Activated CD4-positive, alpha-beta memory T cell treated with anti-CD3 and anti-CD28 coated beads, Interleukin-2, amount 10 ng/mL, durations not matched to agents 7 days and 5 days (primary cell): Measurements from ENCODE around the gene KCNJ6. TPM values are rescaled to one million over a fixed set of nuclear protein-coding genes. Genes with fewer than 3 reads are reported as not detected.

Experiments
- CTCF ChIA-PET: fragments of 350-600 bp; sonication (Branson Sonifier 250); formaldehyde crosslinking; loops from one replicate; lab custom pipeline; 2021; ENCODE audit warnings: antibody characterized with exemption, inconsistent platforms; lab: Charles Lee
- POLR2A ChIA-PET: fragments of 350-600 bp; sonication (Branson Sonifier 250); formaldehyde crosslinking; loops from one replicate; lab custom pipeline; 2021; ENCODE audit warnings: antibody characterized with exemption; lab: Charles Lee
- DNase-seq: peaks from one replicate; pipeline ENCODE4 v3.0.0-alpha.2; 2020
- H3K27ac Mint-ChIP-seq: one replicate; pipeline ENCODE4 v1.8.0; 2021; ENCODE audit warnings: mild to moderate bottlenecking, mixed read lengths
- H3K27me3 Mint-ChIP-seq: one replicate; pipeline ENCODE4 v1.8.0; 2021; ENCODE audit warnings: mixed read lengths
- H3K36me3 Mint-ChIP-seq: one replicate; pipeline ENCODE4 v1.8.0; 2021; ENCODE audit warnings: low read depth, mixed read lengths
- H3K4me1 Mint-ChIP-seq: one replicate; pipeline ENCODE4 v1.8.0; 2021; ENCODE audit warnings: mixed read lengths
- H3K4me3 Mint-ChIP-seq: one replicate; pipeline ENCODE4 v1.8.0; 2021; ENCODE audit warnings: mild to moderate bottlenecking, mixed read lengths
- H3K9me3 Mint-ChIP-seq: one replicate; pipeline ENCODE4 v1.8.0; 2021; ENCODE audit warnings: mixed read lengths
- total RNA-seq, 2 experiments: library from RNA; stranded (reverse); gene quantifications; one replicate each; pipeline ENCODE4 v1.2.3, GENCODE V29; 2021

The KCNJ6 gene
- total RNA-seq, 2 experiments from 2014 or later = not detected

- POLR2A ChIA-PET = no interaction called here
- H3K9me3 Mint-ChIP-seq = no peaks in the 10 kb centered on the region
- DNase-seq = no peak
- H3K27ac Mint-ChIP-seq = no peak overlapping the region
- H3K4me3 Mint-ChIP-seq = no peak overlapping the region
- CTCF ChIA-PET = no interaction called here
- H3K36me3 Mint-ChIP-seq = no peaks in the 10 kb centered on the region
- H3K4me1 Mint-ChIP-seq = no peaks in the 10 kb centered on the region
- no peaks in the 10 kb centered on the region for H3K27me3 Mint-ChIP-seq
Observed at GRCh38 chr21:37870221-37870620, 46.0 kb downstream of the KCNJ6 start.

GRCh38 chr21:37869661-37870060, 46.6 kb downstream of the KCNJ6 start:
- Mint-ChIP-seq H3K9me3 (no peaks in the 10 kb centered on the region), H3K4me3 (no peak overlapping the region), H3K36me3 (no peaks in the 10 kb centered on the region), H3K4me1 (no peaks in the 10 kb centered on the region), H3K27me3 (no peaks in the 10 kb centered on the region), H3K27ac (no peak overlapping the region)
- ChIA-PET CTCF (interaction anchor here (0.6 kb wide), 1 partner anchor 291 kb away, joined by 3 read pairs; no protein-coding TSS in a partner anchor), POLR2A (no interaction called here)
- DNase-seq = no peak

GRCh38 chr21:37868446-37869295, 47.6 kb downstream of the KCNJ6 start:
- ChIA-PET CTCF (interaction anchor here (0.6 kb wide), 1 partner anchor 290 kb away, joined by 3 read pairs; no protein-coding TSS in a partner anchor), POLR2A (no interaction called here)
- Mint-ChIP-seq H3K27me3 (no peaks in the 10 kb centered on the region), H3K4me1 (no peaks in the 10 kb centered on the region), H3K4me3 (no peak overlapping the region), H3K36me3 (no peaks in the 10 kb centered on the region), H3K27ac (no peak overlapping the region), H3K9me3 (no peaks in the 10 kb centered on the region)
- no peak for DNase-seq

GRCh38 chr21:37866027-37866426, 50.2 kb downstream of the KCNJ6 start:
- no peak for DNase-seq
- H3K27ac Mint-ChIP-seq = no peak overlapping the region
- H3K4me3 Mint-ChIP-seq = no peak overlapping the region
- H3K9me3 Mint-ChIP-seq = no peaks in the 10 kb centered on the region
- POLR2A ChIA-PET = no interaction called here
- H3K4me1 Mint-ChIP-seq = no peaks in the 10 kb centered on the region
- no peaks in the 10 kb centered on the region for H3K36me3 Mint-ChIP-seq
- CTCF ChIA-PET = no interaction called here
- H3K27me3 Mint-ChIP-seq = no peaks in the 10 kb centered on the region

GRCh38 chr21:37865156-37865555, 51.1 kb downstream of the KCNJ6 start:
- Mint-ChIP-seq H3K4me3 (no peak overlapping the region), H3K9me3 (no peaks in the 10 kb centered on the region), H3K4me1 (no peaks in the 10 kb centered on the region), H3K27me3 (no peaks in the 10 kb centered on the region), H3K36me3 (no peaks in the 10 kb centered on the region), H3K27ac (no peak overlapping the region)
- DNase-seq = no peak
- POLR2A ChIA-PET = no interaction called here
- CTCF ChIA-PET = no interaction called here

- POLR2A ChIA-PET = no interaction called here
- DNase-seq = no peak
- Mint-ChIP-seq H3K27ac (no peak overlapping the region), H3K36me3 (no peaks in the 10 kb centered on the region), H3K27me3 (no peaks in the 10 kb centered on the region), H3K9me3 (no peaks in the 10 kb centered on the region), H3K4me1 (no peaks in the 10 kb centered on the region), H3K4me3 (no peak overlapping the region)
- CTCF ChIA-PET = no interaction called here
Observed at GRCh38 chr21:37863842-37864241, 52.4 kb downstream of the KCNJ6 start.

- H3K4me3 Mint-ChIP-seq = no peak overlapping the region
- no peaks in the 10 kb centered on the region for H3K27me3 Mint-ChIP-seq
- H3K4me1 Mint-ChIP-seq = no peaks in the 10 kb centered on the region
- no peaks in the 10 kb centered on the region for H3K36me3 Mint-ChIP-seq
- H3K9me3 Mint-ChIP-seq = no peaks in the 10 kb centered on the region
- ChIA-PET POLR2A (no interaction called here), CTCF (no interaction called here)
- no peak for DNase-seq
- H3K27ac Mint-ChIP-seq = no peak overlapping the region
Observed at GRCh38 chr21:37862536-37862935, 53.7 kb downstream of the KCNJ6 start.

- ChIA-PET CTCF (no interaction called here), POLR2A (no interaction called here)
- Mint-ChIP-seq H3K27me3 (no peaks in the 10 kb centered on the region), H3K4me1 (no peaks in the 10 kb centered on the region), H3K36me3 (no peaks in the 10 kb centered on the region), H3K9me3 (no peaks in the 10 kb centered on the region), H3K27ac (no peak overlapping the region), H3K4me3 (no peak overlapping the region)
- DNase-seq = no peak
Observed at GRCh38 chr21:37861561-37861960, 54.7 kb downstream of the KCNJ6 start.

- no peak overlapping the region for H3K4me3 Mint-ChIP-seq
- ChIA-PET CTCF (no interaction called here), POLR2A (no interaction called here)
- no peaks in the 10 kb centered on the region for H3K27me3 Mint-ChIP-seq
- no peaks in the 10 kb centered on the region for H3K36me3 Mint-ChIP-seq
- DNase-seq = no peak
- no peaks in the 10 kb centered on the region for H3K9me3 Mint-ChIP-seq
- no peaks in the 10 kb centered on the region for H3K4me1 Mint-ChIP-seq
- no peak overlapping the region for H3K27ac Mint-ChIP-seq
Observed at GRCh38 chr21:37860416-37860815, 55.8 kb downstream of the KCNJ6 start.

GRCh38 chr21:37855647-37856625, 60.3 kb downstream of the KCNJ6 start:
- POLR2A ChIA-PET = no interaction called here
- H3K4me1 Mint-ChIP-seq = no peaks in the 10 kb centered on the region
- no peak overlapping the region for H3K4me3 Mint-ChIP-seq
- CTCF ChIA-PET = no interaction called here
- DNase-seq = no peak
- H3K9me3 Mint-ChIP-seq = no peaks in the 10 kb centered on the region
- no peaks in the 10 kb centered on the region for H3K36me3 Mint-ChIP-seq
- H3K27ac Mint-ChIP-seq = no peak overlapping the region
- no peaks in the 10 kb centered on the region for H3K27me3 Mint-ChIP-seq

- POLR2A ChIA-PET = no interaction called here
- Mint-ChIP-seq H3K36me3 (no peaks in the 10 kb centered on the region), H3K4me3 (no peak overlapping the region), H3K27ac (no peak overlapping the region), H3K27me3 (no peaks in the 10 kb centered on the region), H3K4me1 (no peaks in the 10 kb centered on the region), H3K9me3 (no peaks in the 10 kb centered on the region)
- DNase-seq = no peak
- CTCF ChIA-PET = no interaction called here
Observed at GRCh38 chr21:37855271-37855646, 61.0 kb downstream of the KCNJ6 start.

GRCh38 chr21:37849506-37850102, 66.7 kb downstream of the KCNJ6 start:
- CTCF ChIA-PET = no interaction called here

More at GRCh38 chr21:37849506-37850102, 66.7 kb downstream of the KCNJ6 start:
- no peaks in the 10 kb centered on the region for H3K36me3 Mint-ChIP-seq
- H3K9me3 Mint-ChIP-seq = peaks cover 2% of the 10 kb centered on the region
- H3K27ac Mint-ChIP-seq = no peak overlapping the region
- no peak overlapping the region for H3K4me3 Mint-ChIP-seq
- DNase-seq = no peak
- POLR2A ChIA-PET = no interaction called here
- no peaks in the 10 kb centered on the region for H3K4me1 Mint-ChIP-seq
- H3K27me3 Mint-ChIP-seq = no peaks in the 10 kb centered on the region
